Sigmoid colon (tissue), 7 donors: ENCODE results near the gene ZDHHC13. TPM values are rescaled to one million over a fixed set of nuclear protein-coding genes. Genes with fewer than 3 reads are reported as not detected.

Source experiments
- DNase-seq: peaks from one replicate; pipeline ENCODE4 v3.0.0-alpha.2; 2019
- H3K27ac ChIP-seq, 4 donors: fragments of 200-600 bp; sonication (generic); one replicate each; pipeline ENCODE4 v1.5.1; 2016 to 2019; ENCODE audit warnings: mild to moderate bottlenecking in 1 of 4
- H3K27me3 ChIP-seq, 3 donors: fragments of 200-600 bp; sonication (generic); one replicate each; pipeline ENCODE4 v1.5.1; 2019; ENCODE audit warnings: mild to moderate bottlenecking in 1 of 3
- H3K36me3 ChIP-seq, 4 donors: fragments of 200-600 bp; sonication (generic); one replicate each; pipeline ENCODE4 v1.5.1; 2016 to 2019
- H3K4me1 ChIP-seq, 4 donors: fragments of 200-600 bp; sonication (generic); one replicate each; pipeline ENCODE4 v1.5.1; 2017 to 2019
- H3K4me3 ChIP-seq, 4 donors: fragments of 200-600 bp; sonication (generic); one replicate each; pipeline ENCODE4 v1.5.1; 2017 to 2019; ENCODE audit warnings: mild to moderate bottlenecking in 2 of 4, moderate library complexity in 1 of 4
- H3K9me3 ChIP-seq, 4 donors: fragments of 200-600 bp in 3 of 4; sonication (generic) in 3 of 4; one replicate each; pipeline versions ENCODE4 v1.5.1 to v1.6.1; 2013 to 2019
- CTCF ChIP-seq, 4 experiments: fragments of 450-650 bp in 3 of 4; fragments of 200-600 bp in 1 of 4; IDR thresholded peaks; one replicate each; pipeline ENCODE4 v1.5.1; 2016 to 2019; ENCODE audit warnings: antibody characterized with exemption in 4 of 4, mild to moderate bottlenecking in 3 of 4, moderate library complexity in 2 of 4
- EP300 ChIP-seq, 4 donors: sonication (generic); formaldehyde crosslinking; IDR thresholded peaks; one replicate each; pipeline ENCODE4 v1.6.1; 2017; ENCODE audit warnings: antibody characterized with exemption in 4 of 4
- POLR2A ChIP-seq, 2 donors: fragments of 450-650 bp; IDR thresholded peaks; one replicate each; pipeline ENCODE4 v1.6.1; 2016; ENCODE audit warnings: antibody characterized with exemption in 2 of 2, mild to moderate bottlenecking in 2 of 2, moderate library complexity in 2 of 2
- POLR2AphosphoS5 ChIP-seq, 4 donors: sonication (generic); formaldehyde crosslinking; IDR thresholded peaks; one replicate each; pipeline ENCODE4 v1.6.1; 2017; ENCODE audit warnings: antibody characterized with exemption in 4 of 4
- WGBS, 2 donors: extraction: QIAGEN DNeasy Blood & Tissue Kit; methylation state at CpG; one replicate each; pipeline ENCODE4 v1.1.7; 2013; 5-methylcytosine and 5-hydroxymethylcytosine counted together
- intact Hi-C: fragments of 100-400 bp; cut with DNase I; formaldehyde crosslinking; loops from one replicate; pipeline ENCODE4 v1.15.1; 2023
- polyA plus RNA-seq, 3 donors: library from polyadenylated mRNA; stranded (reverse); fragments of 200-250 nt; gene quantifications; one replicate each; pipeline ENCODE4 v1.2.3, GENCODE V29; 2013
- total RNA-seq, 4 donors: library from RNA; depleted of rRNA; stranded (reverse); fragments of >200 nt; gene quantifications; one replicate each; pipeline ENCODE4 v1.1.0, GENCODE V29; 2016
- donor health status: healthy with polysubstance abuse.
- donor health status: Bipolar disorder and iron deficiency.
- donor health status: healthy.

The ZDHHC13 gene
- total and polyA plus RNA-seq, 7 donors = 6.6 to 18.4 (median 7.5) TPM

GRCh38 chr11:19163617-19164016 lies 46.6 kb downstream of the ZDHHC13 start:
- H3K36me3 ChIP-seq = peaks cover 0 to 55% (median 0%) of the 10 kb centered on the region in 4 donors
- 80 to 83% methylated on average over 1 of the region's 1 CpG for WGBS, 2 donors

DNA sequence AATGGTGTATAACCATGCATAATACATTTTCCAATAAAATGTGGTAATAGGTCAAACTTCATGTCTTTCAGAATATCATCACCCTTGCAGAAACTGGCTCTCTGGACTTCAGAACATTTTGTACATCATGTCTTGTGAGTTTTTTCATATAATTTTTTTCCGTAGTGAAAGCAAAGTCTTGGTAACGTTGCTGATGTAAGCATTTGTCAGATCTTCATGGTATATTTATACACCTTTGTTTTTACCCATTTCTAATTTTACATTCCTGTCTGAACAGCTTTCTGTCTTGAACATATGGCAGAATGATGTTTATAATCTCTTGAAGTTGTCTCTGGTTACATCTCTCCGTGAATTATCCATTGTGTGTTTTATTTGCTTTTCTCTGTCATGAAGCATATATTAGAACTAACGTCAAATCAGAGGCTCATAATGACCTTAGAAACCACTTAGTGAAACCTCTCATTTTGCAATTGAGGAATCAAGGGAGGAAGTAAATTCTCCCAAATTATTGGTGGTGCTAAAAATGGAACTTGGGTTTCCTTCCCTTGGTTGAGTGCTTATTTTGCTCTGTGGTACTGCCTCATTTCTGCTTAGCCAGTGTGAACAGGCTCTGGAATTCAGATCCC lies 47.4 kb downstream of the ZDHHC13 start:
- TF ChIP-seq POLR2AphosphoS5 (IDR thresholded peaks at IDR 0.05) = no peak
- no peak for TF ChIP-seq POLR2A (IDR thresholded peaks at IDR 0.05)
- TF ChIP-seq CTCF (IDR thresholded peaks at IDR 0.05) = no peak
- no peak for TF ChIP-seq EP300 (IDR thresholded peaks at IDR 0.05)
- 85 to 87% methylated on average over 4 of the region's 4 CpGs for WGBS, 2 donors
- Histone ChIP-seq H3K27ac (no peak overlapping the region), H3K36me3 (peaks cover 0 to 51% (median 0%) of the 10 kb centered on the region in 4 donors), H3K4me3 (no peak overlapping the region), H3K27me3 (no peaks in the 10 kb centered on the region), H3K4me1 (peaks cover 0 to 6% (median 2%) of the 10 kb centered on the region in 4 donors), H3K9me3 (no peaks in the 10 kb centered on the region)
- intact Hi-C loops = no loop called here
- DNase-seq = no peak

More at GRCh38 chr11:19163617-19164016, 46.6 kb downstream of the ZDHHC13 start:
- no peaks in the 10 kb centered on the region for H3K27me3 ChIP-seq
- no peak for TF ChIP-seq CTCF (IDR thresholded peaks at IDR 0.05)
- TF ChIP-seq POLR2A (IDR thresholded peaks at IDR 0.05) = no peak
- no peak for TF ChIP-seq POLR2AphosphoS5 (IDR thresholded peaks at IDR 0.05)
- no peak for TF ChIP-seq EP300 (IDR thresholded peaks at IDR 0.05)
- no peaks in the 10 kb centered on the region for H3K9me3 ChIP-seq
- intact Hi-C loops = no loop called here
- H3K4me1 ChIP-seq = peaks cover 0 to 6% (median 2%) of the 10 kb centered on the region in 4 donors
- no peak overlapping the region for H3K27ac ChIP-seq
- DNase-seq = no peak
- H3K4me3 ChIP-seq = no peak overlapping the region

DNA sequence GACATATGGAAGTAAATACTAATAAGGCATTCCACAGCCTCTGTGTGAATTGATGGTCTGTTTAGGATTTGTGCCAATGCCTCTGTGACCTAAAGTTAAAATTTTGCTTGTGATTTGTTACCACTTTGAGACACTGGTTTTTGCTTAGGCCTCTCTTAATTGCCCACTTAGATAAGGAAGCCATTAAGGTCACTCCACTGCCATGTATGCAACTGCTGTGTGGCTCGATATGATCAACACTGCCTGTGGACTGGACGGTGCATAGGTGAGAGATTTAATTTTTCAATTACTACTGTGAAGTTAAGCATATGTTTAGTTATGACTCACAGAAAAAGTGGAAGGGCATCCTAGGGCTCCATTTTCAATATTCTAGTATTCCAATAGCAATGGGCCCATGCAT lies 47.9 kb downstream of the ZDHHC13 start:
- H3K4me1 ChIP-seq = peaks cover 0 to 6% (median 2%) of the 10 kb centered on the region in 4 donors
- intact Hi-C loops = no loop called here
- H3K36me3 ChIP-seq = peaks cover 0 to 46% (median 0%) of the 10 kb centered on the region in 4 donors
- H3K27me3 ChIP-seq = no peaks in the 10 kb centered on the region
- no peak for DNase-seq
- no peak overlapping the region for H3K27ac ChIP-seq
- WGBS, 2 donors = 92 to 96% methylated on average over 2 of the region's 2 CpGs
- H3K9me3 ChIP-seq = no peaks in the 10 kb centered on the region
- no peak overlapping the region for H3K4me3 ChIP-seq
- TF ChIP-seq CTCF (IDR thresholded peaks at IDR 0.05) (no peak), POLR2A (IDR thresholded peaks at IDR 0.05) (no peak), EP300 (IDR thresholded peaks at IDR 0.05) (no peak), POLR2AphosphoS5 (IDR thresholded peaks at IDR 0.05) (no peak)

DNA sequence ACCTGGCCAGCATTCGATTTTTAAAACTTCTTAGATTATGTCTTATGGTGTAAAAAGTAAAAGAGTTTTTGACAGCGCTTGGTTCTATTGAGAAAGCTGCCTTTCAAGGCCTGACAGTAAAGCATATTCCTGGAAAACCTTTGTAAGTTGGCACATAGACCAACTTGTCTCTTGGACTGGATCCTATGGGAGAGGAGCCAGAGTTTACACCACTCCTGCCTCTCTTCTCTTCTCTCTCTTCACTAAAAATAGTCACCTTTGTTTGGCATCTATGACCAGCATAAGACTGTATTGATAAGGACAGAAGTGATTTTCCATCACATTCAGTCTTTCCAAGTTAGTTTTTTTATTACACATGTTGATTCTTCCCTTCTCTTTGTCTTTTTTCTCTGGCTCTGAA lies 51.1 kb downstream of the ZDHHC13 start:
- no peak for DNase-seq
- peaks cover 0 to 61% (median 4%) of the 10 kb centered on the region in 4 donors for H3K36me3 ChIP-seq
- 97 to 98% methylated on average over 2 of the region's 2 CpGs for WGBS, 2 donors
- TF ChIP-seq EP300 (IDR thresholded peaks at IDR 0.05) (no peak), CTCF (IDR thresholded peaks at IDR 0.05) (no peak), POLR2A (IDR thresholded peaks at IDR 0.05) (no peak), POLR2AphosphoS5 (IDR thresholded peaks at IDR 0.05) (no peak)
- no peaks in the 10 kb centered on the region for H3K27me3 ChIP-seq
- H3K4me1 ChIP-seq = peaks cover 0 to 6% (median 2%) of the 10 kb centered on the region in 4 donors
- H3K4me3 ChIP-seq = no peak overlapping the region
- no peaks in the 10 kb centered on the region for H3K9me3 ChIP-seq
- no peak overlapping the region for H3K27ac ChIP-seq
- intact Hi-C loops = no loop called here
